HCT116 (cell line): ENCODE data around the gene CEP131.

Experiments
- EGR1 ChIP-seq: IDR thresholded peaks from 2 replicates; pipeline ENCODE4 v1.6.1; 2012; ENCODE audit warnings: low read depth
- POLR2AphosphoS5 ChIP-seq: IDR thresholded peaks from 2 replicates; pipeline ENCODE4 v1.6.1; 2011; ENCODE audit warnings: mild to moderate bottlenecking, low read depth, low read length, moderate library complexity
- RAD21 ChIP-seq: IDR thresholded peaks from 2 replicates; pipeline ENCODE4 v1.6.1; 2012; ENCODE audit warnings: low read depth, mild to moderate bottlenecking
- SRF ChIP-seq: IDR thresholded peaks from 2 replicates; pipeline ENCODE4 v1.6.1; 2012; ENCODE audit warnings: low read depth
- ZFX ChIP-seq: fragments of 450-650 bp; IDR thresholded peaks from 2 replicates; pipeline ENCODE4 v1.6.1; 2017
- TF ChIP-seq, protein P1 (sequence below), 3 experiments: fragments of 200-600 bp in 1 of 3; sonication (generic) in 1 of 3; IDR thresholded peaks in 2 of 3; conservative IDR thresholded peaks in 1 of 3; 2 replicates each; pipeline ENCODE4 v1.5.1; 2012 to 2017; ENCODE audit warnings: low read depth in 2 of 3, low read length in 2 of 3, antibody characterized with exemption in 1 of 3, borderline replicate concordance in 1 of 3, control low read depth in 1 of 3, mild to moderate bottlenecking in 1 of 3, mixed read lengths in 1 of 3, mixed run types in 1 of 3, moderate library complexity in 1 of 3; ENCODE audit not compliant: insufficient read depth in 1 of 3

DNA sequence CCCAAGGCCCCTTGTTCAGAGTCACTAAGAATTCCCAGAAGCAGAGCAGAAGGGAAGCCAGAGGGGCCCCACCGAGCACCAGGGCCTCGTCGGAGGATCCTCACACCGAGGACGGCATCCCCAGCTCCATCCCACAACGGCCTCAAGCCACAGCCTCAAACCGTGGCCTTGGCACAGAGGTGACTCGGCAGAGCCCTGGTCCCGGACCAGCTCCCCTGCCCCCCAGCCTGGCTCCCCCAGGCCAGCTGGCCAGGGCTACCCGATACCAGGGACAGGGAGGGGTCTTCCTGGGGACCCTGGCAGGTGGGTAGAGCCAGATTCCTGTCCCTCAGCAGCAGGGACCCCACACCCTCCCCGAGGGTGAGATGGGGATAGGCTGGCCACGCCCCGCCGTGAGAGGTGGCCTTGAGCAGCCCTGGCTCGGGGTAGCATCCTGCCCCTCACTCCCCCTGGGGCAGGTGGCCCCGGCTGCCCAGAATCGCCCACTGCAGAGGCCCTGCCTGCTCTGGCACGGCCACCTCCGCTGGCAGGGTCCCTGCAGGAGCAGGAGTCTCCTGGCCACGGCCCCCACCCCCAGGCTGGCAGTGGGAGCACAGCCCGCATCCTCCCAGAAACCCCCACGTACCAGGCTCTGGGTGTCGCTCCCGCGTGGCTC is 63.0 kb downstream of the CEP131 start:
- TF ChIP-seq ZFX (no peak), RAD21 (no peak), EGR1 (no peak), SRF (no peak), POLR2AphosphoS5 (no peak)
- TF ChIP-seq, protein P1, sequence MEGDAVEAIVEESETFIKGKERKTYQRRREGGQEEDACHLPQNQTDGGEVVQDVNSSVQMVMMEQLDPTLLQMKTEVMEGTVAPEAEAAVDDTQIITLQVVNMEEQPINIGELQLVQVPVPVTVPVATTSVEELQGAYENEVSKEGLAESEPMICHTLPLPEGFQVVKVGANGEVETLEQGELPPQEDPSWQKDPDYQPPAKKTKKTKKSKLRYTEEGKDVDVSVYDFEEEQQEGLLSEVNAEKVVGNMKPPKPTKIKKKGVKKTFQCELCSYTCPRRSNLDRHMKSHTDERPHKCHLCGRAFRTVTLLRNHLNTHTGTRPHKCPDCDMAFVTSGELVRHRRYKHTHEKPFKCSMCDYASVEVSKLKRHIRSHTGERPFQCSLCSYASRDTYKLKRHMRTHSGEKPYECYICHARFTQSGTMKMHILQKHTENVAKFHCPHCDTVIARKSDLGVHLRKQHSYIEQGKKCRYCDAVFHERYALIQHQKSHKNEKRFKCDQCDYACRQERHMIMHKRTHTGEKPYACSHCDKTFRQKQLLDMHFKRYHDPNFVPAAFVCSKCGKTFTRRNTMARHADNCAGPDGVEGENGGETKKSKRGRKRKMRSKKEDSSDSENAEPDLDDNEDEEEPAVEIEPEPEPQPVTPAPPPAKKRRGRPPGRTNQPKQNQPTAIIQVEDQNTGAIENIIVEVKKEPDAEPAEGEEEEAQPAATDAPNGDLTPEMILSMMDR (IDR thresholded peaks at IDR 0.05 in 2 of 3, conservative IDR thresholded peaks at IDR 0.05 in 1 of 3; ENCODE audit: borderline replicate concordance in 1 of 3, insufficient read depth in 1 of 3, low read depth in 2 of 3, low read length in 2 of 3) = no peak
